Metanephros (tissue), 1 donor: ENCODE data around the gene POGK. TPM values are rescaled to one million over a fixed set of nuclear protein-coding genes. Genes with fewer than 3 reads are reported as not detected.

Experiments used
- total RNA-seq: library from RNA; depleted of rRNA; stranded (reverse); fragments of >200 nt; gene quantifications from one replicate; pipeline ENCODE4 v1.2.3, GENCODE V29; 2014

Gene POGK
- 25.9 TPM for total RNA-seq

GRCh38 chr1:166838766-166839599, at the start of gene POGK:
TSS of gene POGK (plus strand) at chr1:166839475. CDS start at chr1:166840957, 1,482 bp downstream.

GRCh38 chr1:166875734-166876539, 36.7 kb downstream of the POGK start, which contains the start of gene TADA1:
TSS of gene TADA1 (minus strand) at chr1:166876264. CDS start at chr1:166876233, 31 bp downstream.

Other genes starting within 250 kb of the POGK start
- gene TADA1, start 36.8 kb downstream of the POGK start, total RNA-seq, result 19.5 TPM
- gene ILDR2, start 136.1 kb downstream of the POGK start, total RNA-seq, result 10.2 TPM
- 0.64 TPM for gene MAEL, start 149.8 kb downstream of the POGK start, total RNA-seq